Medulla oblongata (tissue), 1 donor: Measurements from ENCODE around the gene HOXA3.

Experiments used
- DNase-seq: peaks from one replicate; pipeline ENCODE4 v3.0.0-alpha.2; 2015; ENCODE audit errors: extremely low spot score

The HOXA3 gene

DNA sequence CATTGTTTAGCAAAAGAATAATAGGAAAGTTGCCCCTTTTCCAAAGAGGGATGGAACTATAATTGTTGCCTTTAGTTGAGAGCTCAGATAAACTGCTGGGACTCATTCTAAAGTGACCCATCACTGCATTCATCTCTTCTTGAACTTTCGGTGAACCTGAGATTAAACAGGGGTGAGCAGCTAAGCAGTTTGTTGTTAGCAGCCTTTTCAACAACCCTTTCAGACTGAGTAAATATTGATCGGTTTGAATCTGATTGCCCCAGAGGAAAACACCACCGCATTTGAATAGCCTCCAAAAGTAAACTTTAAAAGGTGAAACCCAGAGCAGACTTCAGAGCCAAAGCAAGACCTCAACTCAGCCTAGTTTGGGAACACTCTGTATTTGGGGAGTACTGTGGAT is 61.3 kb downstream of the HOXA3 start:
- no peak for DNase-seq

DNA sequence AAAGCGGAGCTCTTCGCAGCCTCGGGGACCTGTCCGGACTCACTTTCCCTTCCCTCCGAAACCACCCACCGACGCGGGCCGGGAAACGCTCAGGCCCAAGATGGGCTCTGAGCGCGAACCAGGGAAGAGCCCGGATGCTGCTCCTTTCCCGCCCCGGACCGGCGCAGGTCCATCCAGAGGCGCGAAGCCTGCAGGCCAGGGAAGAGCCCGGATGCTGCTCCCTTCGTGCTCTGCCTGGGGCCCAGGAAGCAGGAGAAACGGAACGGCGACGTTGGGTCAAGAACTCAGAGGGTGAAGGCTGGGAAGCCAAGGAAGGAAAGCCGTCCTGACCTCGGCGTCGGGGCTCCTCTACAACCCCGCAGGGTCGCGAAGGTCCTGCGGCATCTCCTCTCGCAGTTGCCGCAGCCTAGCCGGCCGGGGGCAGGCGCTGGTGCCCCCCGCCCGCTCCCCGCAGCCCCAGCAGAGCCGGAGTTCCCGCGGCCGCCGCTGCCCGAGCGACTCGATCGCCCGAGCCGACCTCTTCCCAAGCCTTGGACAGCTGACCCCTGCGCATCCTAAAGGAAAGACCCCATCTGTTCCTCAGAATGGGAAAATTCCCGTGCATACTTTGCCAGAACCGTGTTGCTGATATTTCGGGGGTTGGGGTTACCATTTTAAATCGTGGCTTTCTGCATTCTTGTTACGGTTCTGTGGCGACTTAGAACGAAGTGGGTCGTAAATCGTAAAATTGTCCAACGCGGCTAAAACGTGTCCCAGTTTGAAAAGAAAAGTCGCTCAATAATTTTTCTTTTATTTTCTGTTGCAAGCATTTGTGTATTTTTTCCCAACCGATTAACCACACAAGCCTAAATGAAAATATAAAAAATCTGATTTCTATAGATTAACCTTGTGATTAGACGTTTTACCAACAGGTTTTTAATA is 64.1 kb downstream of the HOXA3 start:
- no peak for DNase-seq

DNA sequence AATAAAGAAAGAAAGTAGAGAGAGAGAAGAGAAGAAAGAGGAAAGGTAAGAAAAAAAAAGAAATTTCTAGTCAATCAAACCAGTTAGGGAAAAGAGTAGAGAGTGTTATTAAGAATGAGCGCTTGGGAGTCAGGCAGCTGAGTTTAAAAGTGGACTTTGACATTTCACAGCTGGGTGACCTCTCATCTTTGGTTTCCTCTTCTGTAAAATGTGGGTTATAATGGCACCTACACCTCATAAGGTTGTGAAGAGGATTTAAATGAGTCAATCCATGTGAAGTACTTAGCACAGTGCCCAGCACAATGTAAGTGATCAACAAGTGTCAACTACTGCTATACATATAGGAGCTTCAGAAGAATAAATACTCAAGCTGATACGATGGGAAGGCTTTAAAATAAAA is 68.7 kb downstream of the HOXA3 start:
- no peak for DNase-seq

DNA sequence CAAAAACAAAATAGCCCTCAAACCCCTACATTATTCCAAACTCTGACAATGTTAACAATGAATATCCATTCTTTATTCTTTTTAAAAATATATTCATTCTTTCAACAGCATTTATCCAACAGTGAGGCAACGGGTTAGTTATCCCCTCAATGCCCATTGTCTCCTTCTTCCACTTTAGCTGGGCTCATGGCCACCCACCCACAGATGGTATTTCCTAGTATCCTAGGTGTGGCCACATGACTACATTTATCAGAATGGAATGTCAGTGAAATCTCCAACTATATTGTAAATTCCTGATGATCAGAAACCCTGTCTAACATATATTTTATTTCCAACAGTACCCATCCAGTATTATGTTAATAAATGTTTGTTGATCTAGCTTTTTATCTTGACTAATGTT is 70.2 kb downstream of the HOXA3 start:
- no peak for DNase-seq

DNA sequence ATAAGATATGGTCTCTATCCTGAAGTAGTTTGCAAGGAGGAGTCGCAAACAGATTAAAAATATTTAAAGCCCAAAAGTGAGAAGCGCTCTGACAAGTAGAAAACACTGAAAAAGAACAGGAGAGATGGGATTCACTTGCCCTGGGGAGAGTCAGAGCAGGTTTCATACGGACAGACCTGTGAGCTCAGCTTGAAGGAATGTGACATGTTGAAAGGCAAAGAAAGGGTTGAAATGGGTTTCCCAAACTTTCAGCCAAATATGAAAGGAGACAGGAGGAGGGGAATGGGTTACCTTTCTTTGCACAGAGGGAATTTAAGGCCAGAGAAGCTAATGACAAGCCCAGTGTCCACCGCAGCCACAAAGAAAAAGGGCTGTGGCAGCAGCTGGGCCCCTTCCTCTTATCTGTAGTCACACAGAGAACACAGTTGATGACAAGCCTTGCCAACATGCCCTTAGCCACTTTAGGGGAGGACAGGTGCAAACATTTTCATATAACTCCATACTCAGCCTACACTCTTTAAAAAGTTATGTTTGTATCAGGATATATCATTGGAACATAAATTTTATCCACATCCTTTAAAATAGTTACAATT is 71.4 kb downstream of the HOXA3 start:
- no peak for DNase-seq

DNA sequence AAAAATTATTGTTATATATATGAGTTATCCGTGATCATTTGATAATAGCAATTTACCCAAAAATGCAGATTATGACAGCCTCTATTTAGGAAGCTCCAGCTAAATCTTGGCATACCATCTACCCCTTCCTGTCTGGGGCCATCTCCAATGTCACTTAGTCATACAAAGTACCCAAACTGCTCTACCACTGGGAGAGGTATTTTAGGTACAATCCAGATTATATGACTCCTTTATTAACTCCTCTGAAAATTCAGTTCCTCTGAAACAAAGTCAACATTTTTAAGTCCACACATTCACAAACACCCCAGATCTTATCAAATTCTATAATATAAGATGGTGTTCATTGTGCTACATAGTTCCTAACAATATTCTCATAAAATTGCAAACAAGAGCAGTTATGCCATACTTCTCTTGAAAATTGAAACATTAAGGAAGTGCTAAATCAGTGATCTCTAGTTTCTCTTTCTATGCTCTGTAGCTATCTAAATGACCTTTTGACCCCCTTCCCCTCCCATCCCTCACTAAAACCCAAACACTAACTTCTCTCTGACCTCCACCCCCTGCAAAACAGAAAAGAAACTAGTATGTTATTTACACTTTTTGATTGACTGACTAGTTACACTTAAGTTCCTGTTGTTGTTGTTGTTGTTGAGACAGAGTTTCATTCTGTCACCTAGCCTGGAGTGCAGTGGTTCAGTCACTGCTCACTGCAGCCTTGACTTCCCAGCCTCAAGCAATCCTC is 73.0 kb downstream of the HOXA3 start:
- DNase-seq = no peak

DNA sequence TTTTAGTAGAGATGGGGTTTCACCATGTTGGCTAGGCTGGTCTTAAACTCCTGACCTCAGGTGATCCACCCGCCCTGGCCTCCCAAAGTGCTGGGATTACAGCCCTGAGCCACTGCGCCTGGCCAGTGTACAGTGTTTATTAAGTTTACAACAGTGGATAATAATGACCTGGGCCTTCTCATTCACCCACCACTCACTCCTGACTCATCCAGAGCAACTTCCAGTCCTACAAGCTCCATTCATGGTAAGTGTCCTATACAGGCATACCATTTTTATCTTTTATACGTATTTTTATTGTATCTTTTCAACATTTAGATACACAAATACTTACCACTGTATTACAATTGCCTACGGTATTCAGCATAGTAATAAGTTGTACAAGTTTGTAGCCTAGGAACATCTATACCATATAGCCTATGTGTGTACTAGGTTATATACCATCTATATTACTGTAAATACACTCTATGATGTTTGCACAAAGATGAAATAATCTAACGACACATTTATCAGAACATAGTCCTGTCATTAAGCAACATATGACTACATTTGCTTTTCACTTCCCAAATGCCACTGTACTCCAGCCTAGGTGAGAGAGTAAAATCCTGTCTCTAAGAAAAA is 73.7 kb downstream of the HOXA3 start:
- no peak for DNase-seq

DNA sequence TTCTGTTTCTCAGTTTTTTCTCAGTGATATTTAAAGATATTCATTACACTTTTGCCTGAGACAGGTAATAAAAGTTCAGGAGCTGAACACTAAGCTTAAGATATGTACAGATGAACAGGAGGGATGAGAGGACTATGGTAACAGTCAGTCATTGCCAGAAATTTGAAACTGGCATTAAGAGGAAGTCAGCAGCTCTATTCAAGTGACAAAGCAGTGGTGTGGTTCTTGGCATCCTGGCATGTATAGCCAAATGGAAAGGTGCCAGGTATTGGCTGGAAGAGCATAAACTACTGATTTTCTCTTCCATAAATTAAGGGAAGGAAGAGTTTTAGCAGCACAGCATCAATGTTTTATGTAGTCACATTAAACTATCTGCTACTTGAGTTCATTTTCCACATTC is 79.3 kb downstream of the HOXA3 start:
- DNase-seq = peak; percentile 51

DNA sequence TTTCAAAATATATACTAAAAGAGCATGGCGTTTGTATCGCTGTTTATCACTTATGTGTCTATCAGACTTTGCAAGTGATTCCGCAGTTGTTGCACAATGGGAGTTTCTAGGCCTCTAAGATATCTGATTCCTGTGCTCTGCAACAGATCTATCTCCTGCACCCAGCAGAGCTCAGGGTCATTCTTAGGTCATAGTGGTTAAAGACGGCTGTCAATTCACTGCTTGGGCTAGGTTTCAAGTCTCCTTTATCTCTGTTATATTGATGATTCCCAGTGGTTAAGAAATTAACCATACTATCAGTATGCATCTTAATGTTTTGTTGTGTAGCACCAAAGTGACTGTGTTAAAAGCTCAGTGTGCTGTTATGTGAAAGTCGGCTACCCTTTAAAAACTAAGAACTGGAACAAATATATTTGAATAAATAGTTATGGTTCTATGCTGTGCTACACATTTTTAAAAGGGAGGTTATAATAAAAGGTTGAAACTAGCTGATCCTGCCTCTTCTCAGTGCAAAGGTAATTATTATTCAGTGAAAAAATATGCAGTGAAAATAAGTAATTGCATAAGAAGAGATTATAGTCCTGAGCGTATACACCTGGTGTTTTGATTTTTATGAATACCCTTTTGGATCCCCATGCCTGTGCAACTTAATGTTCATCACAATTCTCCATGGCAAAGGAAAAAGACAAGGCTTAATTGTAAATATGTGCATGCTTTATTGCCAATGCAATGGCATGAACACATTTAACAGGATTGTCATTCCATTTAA is 80.6 kb downstream of the HOXA3 start:
- no peak for DNase-seq

DNA sequence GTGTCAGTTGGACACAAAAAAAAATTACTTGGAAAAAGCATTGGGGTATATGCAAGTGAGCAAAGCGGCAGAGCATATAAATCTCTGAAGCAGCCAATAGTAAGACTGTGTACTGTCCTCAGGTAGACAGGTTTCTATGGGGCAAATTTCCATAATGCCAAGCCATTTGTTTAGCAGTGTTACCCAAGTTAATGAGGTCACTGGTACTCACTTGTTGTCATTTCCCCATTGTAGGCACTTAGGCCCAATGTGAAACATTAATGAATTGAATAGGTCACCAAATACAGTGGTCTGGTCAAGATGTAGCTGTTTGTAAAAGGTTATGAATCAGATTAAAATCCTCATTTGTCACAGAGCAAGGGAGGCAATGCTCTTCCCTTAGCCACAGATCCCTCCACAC is 84.1 kb downstream of the HOXA3 start:
- no peak for DNase-seq

DNA sequence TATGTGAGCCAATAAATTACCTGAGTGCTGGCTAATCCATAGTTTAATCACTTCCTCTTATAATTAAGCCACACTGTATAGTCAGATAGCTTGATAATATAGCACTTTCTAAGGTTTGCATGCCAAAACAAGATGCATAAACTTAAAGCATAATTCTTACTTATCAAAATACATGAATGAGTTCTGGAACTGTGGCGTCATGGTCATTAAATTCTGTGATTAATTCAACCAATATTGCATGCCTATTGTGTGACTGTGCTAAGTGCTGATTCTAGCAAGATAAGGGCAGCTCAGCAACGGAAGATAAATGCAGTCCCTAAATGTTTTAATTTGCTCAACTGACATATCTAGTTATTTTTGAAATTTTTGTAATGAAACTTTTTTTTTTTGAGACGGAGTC is 86.2 kb downstream of the HOXA3 start:
- DNase-seq = no peak

DNA sequence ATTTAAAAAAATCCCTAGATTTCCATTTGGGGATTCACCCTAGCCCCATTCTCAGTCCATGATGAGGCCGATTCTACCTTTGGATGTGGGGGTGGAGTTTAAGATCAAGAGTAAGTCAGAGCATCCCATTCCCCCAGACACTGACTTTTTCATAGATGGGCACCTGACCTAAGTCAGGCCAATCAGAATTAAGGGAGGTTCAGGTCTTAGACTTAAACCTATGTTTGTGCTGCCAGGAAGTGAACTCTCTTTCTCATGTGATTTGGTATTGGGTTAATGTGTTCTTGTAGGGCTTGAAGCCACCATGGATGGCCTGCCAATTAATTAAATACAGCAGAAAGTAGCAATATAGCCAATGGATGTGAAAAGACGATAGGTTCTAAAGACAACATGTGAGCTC is 86.7 kb downstream of the HOXA3 start:
- no peak for DNase-seq

DNA sequence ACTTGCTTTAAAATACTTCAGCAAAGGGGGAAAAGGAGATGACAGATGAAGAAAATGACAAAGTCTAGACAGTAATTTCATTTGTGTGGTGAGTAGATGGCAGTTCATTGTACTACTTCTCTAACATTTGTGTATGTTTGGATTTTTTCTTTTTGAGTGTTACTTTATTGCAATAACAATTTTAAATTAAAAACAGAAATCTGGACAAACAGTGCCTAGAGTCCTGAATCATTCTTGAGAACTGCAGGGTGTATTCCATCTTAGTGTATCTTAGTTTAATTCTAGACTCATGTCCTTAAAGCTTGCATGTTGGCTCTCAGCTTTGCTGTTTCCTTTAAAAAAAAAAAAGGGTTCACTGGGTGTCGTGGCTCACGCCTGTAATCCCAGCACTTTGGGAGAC is 87.7 kb downstream of the HOXA3 start:
- no peak for DNase-seq

DNA sequence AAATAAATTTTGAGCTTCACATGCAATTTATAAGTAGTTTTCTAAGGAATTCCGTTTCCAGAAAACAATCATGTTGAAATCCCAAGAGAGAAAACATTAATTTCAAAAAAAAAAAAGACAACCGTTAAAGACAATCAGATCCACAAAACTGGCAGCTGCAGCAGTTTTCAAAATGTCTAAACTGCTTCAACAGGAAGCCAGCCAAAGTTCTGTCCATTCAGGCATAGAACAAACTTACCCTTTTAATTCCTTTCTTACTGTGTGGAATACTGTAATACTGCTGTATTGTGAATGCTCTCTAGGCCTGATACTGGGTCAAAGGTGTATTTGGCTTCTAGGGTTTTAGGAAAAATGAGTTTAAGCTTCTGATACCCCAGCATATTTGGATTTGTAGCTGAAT is 88.2 kb downstream of the HOXA3 start:
- DNase-seq = peak; percentile 55

DNA sequence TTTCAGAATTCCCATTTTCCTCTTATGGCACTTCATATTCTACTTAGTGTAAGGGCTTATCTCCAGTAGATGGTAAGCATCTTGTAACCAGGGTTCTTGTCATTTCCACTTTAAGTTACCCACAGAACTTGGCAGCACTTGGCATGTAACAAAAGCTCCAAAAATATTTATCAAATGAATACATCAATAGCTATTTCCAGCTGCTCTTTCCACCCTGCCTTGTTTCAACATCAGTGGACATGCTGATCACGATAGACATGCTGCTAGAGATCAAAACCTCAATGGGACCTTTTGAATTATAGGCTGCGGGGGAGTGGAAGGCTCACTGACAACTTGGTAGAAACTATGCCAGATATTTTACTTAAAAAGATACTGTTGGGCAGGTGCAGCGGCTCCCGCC is 89.4 kb downstream of the HOXA3 start:
- no peak for DNase-seq
